HG02759 (cell line): ENCODE measurements around the gene CES1.
"Not testable (repeated sequence)": the region's sequence is repeated elsewhere in the genome, so short reads cannot be mapped to it uniquely, and the experiment has no call there.

Experiments
- ATAC-seq: cut with Tn5 transposase; IDR thresholded peaks from one replicate; pipeline ENCODE4 v1.9.1; 2021; ENCODE audit warnings: mild to moderate bottlenecking, moderate library complexity; ENCODE audit not compliant: unreplicated experiment

Gene CES1

DNA sequence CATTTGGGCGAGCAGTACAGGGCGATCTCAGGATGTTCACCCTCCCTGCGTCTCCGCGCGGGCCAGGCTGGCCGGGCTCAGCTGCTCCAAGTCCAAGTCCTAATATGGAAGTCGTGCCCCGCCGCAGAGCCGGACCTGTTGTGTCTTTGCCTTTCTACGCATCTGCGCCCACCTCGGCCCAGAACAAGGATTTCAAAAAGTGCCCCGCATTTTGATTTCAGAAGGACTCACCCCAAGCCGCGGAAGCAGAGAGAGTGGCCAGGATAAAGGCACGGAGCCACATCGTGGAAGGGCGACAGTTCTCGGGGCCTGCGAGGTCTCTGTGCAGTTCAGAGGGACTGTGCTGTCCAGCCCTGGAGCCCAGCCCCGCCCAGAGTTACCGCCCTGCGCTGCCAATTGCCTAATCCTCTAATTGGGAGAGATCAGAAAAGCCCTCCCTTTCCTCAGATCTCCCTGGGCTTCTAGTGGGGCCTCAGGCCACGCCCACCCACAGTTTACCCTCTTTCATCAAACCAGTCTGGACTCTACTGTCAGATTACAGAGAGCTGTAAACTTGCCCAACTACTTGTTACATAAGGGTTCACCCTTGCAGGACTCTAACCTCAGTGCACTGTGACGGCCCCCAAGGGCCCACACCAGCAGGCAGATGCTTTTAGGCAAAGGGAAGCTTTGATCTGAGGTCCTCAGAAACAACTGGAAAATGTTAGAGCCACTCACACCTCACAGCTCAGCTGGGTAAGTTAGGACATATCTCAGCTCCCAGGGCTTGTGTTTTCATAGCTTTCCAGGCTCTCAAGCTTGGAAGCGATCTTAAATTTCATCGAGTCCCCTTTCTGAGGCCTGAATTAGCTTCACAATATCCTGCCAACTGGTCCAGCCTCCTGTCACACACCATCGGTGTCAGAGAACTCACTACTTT lies at the start of gene CES1:
Gene CES1 (minus strand): TSS at position 324 of the 919 bp plus-strand sequence. CDS start 41 bp downstream, at position 283.
- ATAC-seq: no peak

DNA sequence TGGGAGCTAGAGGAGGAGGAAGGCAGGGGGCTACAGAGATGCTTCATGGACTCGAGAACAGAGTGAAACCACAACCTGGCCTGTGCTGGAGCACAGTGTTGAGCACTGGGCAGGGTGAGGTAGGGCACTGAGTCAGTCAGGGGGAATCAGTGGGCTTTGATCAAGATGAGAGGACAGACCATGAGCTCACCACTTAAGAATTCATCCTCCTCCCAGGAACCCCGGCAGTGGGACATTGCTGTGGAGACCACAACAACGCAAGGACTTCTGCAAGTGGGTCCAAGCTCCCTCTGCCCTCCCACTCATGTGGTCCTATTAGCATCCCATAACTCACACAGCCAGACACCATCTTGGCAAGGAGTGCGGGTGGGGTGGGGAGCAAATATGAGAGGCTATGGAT lies 44.0 kb upstream of the CES1 start:
- ATAC-seq: no peak

DNA sequence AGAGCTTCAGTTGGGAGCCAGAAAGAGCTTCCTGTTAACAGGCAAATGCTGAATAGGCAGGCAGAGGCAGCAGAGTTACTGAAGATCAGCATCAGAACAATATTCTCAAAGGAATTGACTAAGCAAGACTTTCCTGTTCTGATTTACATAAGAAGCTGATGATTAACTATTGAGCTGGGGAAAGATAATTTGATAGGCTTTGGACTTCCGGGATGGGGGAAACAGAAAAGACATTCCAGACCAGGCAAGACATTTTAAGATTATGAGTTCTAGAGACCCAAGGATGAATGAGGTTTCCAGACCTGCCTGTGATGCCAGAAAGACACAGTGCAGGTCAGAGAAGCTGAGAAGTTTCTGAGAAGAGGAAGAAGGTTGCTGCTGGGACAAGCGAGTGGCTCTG lies 42.4 kb upstream of the CES1 start, which contains the start of gene CES5A:
Gene CES5A (minus strand): TSS at position 101 of the 400 bp plus-strand sequence. CDS start 152 bp downstream, outside the sequence.
- ATAC-seq: no peak

DNA sequence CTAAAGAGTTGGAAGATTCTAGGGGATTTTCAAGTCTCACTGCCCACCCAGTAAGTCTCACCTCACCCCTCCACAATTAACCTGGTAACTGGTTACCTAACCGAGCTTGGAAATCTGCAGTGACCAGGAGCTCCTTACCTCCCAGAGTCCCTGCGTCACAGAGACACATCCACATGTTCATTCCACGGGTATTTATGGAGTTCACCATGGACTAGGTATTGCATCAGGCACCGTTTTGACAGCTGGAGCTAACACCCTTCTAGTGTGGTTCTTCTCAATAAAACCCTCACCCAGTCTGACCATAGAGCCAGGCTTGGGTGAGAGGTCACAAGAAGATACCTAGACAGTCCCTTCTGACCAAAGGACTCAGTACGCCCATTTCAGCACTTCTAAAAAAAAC lies 40.2 kb upstream of the CES1 start:
- ATAC-seq: no peak

DNA sequence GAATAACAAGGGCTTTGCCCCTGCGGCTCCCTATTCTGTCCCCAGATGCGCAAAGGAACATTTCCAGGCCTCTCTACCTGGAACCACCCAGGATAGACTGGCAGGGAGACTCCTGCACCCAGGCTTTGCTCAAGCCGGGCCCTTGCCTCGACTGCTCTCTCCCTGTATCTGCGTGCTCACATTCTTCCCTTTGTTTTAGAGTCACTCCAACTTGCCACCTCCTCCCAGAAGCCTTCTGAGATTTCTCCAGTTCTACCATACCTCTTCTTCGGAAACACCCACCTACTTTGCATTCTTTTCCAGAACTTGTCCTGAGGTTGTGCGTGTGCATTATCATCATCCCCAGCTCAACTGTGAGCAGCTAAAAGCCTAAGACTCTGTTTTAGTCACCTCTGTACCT lies 39.2 kb upstream of the CES1 start:
- ATAC-seq: no peak

DNA sequence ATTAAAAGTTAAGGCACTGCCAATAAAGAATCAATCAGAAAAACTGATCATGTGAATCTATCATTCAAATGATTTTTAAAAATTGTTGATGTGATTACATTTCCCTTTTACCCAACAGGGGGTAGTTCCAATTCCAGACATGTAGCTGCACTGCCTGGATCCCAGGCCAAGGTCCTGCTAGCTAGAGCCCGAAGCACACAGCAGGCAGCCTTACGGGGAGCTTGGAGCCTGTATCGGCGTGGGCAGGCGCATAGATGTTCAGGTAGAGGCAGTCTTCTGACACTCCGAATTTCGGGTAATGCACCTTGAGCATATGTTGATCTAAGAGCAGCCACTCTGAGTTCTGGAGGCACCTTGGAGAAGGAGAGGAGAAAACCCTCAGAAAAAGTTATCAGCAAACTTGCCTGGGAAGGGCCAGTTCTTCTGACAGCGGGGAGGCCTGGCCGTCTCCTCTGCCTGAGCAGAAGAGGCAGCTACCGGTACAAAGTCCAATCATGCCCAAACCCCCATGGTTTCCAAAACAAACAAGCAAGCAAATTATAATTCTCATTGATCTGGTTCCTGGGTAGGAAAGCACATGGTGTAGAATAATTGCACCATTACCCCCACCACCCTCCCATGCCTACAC lies 38.6 kb upstream of the CES1 start:
- no peak for ATAC-seq

DNA sequence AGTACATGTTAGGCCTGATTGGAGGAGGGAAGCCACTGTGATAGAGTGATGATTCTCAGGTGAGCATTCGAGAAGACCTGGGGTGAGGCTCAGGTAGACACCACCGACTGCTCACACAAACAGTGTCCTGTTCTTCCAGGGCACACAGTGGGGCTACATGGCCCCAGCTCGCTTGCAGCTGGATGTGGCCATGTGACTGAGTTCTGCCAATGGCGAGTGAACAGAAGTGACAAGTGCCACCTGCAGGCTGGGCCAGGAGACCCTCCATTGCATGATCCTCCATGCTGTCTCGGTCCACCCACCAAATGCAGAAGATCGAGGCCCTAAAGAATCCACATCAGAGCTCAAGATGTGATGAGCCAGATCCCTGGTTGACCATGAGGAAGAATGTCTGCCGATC lies 36.1 kb upstream of the CES1 start:
- ATAC-seq: no peak

DNA sequence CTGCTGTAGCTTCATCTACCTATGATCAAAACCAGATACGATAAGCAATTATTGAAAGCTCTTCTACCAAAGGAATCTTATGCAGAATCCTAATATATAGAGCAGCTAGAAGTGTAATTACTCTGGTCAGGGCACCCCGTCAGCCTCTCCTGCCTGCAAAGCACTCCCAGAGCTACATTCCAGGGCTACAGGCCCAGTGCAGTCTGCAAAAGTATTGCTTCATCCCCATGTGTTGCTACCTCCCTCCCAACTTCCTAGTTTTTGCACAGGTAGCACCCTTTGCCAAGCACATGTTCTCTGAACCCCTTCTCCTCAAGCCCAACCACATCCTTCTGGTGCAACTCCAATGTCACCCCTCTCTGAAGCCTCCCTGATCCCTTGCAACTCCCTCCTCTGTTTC lies 35.2 kb upstream of the CES1 start:
- no peak for ATAC-seq

DNA sequence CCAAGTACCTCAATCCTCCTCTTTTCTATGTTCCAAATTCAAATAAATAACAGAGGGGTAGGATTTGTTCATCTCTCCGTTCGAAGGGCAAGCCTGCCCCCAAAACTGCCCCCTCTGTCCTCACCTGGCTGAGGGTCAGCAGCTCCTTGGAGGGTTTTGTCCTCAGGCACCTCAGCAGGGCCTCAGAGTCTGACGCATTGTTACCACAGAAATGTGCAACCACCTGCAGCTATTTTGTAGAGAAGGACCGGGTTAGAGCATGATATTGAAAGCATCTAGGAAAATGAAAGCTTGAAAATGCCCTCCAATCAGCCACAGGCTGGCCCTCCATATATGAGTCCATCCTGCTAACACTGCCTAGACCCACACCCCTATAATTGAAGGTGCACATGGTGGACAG lies 28.4 kb upstream of the CES1 start:
- no peak for ATAC-seq

DNA sequence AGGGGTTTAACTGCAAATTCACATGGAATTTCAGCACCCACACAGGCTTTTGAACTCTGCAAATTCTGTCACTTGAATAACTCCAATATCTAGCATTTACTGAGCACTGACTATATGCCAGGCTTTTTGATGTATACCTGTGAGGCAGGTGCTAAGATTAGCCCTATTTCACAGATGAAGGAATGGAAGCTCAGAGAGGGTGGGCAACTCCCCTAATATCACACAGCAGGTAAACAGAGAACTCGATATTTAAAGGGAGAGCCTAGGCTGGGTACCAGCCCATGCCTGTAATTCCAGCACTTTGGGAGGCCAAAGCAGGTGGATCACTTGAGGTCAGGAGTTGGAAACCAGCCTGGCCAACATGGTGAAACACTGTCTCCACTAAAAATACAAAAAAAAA lies 24.8 kb upstream of the CES1 start:
- not testable (repeated sequence) for ATAC-seq

DNA sequence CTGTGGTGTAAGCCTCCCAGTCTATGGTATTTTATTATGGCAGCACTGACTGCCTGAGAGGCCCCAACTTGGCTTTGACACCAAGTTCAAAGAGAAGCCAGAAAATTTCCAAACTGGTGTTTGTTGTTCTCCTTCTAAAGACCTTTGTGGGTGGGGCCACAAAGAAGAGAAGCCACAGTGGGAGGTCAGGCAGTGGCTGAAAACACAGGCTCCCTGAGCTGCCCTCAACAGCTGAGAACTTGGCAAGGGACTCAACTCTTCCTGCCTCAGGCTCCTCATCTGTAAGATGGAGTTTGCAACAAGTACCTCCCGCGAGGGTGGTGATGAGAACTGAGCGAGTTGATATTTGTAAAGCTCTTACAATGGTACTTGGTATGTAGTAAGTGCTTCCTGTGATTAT lies 24.1 kb upstream of the CES1 start:
- ATAC-seq: no peak

DNA sequence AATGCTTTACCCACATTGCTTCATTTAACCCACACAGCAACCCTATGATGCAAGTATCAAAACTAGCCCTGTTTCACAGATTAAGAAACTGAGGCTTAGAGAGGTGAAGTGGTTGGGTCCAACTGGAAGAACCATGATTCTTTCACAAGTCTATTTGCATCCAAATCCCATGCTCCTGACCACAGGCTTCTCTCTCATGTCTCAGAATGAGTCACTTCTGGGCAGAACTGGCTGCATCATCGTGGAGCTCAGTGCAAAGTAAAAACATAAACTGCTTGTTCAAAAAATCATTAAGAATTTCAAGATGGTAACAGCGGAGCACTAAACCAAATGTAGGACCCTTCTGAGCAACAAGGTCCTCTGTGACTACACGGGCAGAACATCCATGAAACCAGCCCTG lies 20.2 kb upstream of the CES1 start:
- ATAC-seq: no peak

DNA sequence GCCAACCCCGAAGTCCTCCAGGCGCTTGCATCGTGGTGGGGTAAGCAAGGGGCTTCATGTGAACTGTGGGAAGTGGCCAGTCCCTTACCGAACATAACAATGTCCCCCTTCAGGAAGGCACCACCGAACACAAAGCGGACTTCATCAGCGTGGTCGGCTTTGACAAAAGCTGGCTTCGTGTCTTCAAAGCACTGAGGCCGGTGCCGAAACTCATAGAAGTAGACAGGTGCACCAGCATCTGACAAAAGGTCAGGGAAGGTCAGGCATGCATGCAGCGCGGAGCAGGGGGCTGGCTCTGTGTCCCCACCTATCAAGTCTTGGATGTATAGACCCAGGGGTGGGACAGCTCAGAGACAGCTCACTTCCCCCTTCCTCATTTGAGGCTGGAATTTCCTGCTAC lies 16.6 kb upstream of the CES1 start:
- no peak for ATAC-seq

DNA sequence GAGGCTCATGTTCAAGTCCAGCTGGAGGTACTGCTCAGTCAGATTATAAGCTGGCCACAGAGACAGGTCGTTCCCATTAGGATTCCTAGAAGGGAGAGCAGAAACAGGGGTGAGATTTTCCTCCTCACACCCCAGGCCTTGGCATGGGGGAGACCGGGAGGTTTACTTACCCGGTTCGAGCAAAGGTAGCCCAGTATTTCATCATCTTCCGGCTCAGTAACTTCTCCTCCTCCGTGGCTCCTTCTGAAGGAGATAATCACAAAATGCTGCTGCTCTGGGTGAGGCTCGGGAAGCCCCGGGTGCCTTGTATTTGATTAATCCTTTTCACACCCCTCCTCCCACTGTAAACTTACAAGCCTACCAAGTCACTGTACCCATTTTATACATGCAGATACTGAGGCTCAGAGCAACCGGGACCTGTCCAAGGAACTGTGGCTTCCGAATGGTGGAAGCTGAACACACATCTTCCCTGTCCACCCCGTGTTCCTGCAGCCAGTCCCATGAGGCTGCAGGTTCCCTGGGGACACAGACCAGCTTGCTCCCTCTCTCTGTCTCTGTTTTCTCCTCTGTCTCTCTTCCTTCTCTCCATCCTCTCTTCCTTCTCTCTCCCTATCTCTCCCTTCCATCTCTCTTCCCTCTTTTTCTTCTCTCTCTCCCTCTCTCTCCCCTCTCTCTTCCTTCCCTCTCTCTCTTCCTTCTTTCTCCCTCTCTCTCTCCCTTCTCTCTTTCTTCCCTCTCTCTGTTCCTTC lies 13.9 kb upstream of the CES1 start:
- ATAC-seq: no peak

DNA sequence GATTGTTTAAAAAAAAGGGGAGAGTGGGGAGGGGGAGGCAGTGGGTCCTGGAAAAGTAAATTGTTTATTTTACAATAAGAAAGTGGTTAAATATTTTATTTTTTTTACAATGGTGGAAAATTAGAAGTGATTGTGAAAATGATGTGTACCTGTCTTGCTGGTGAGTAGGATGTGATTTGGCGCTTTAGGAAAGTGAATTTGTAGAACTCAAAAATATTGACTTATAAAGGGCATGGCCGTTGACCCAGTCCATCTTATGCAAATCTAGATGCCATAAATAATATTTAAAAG lies 10.2 kb upstream of the CES1 start:
- ATAC-seq: no peak

DNA sequence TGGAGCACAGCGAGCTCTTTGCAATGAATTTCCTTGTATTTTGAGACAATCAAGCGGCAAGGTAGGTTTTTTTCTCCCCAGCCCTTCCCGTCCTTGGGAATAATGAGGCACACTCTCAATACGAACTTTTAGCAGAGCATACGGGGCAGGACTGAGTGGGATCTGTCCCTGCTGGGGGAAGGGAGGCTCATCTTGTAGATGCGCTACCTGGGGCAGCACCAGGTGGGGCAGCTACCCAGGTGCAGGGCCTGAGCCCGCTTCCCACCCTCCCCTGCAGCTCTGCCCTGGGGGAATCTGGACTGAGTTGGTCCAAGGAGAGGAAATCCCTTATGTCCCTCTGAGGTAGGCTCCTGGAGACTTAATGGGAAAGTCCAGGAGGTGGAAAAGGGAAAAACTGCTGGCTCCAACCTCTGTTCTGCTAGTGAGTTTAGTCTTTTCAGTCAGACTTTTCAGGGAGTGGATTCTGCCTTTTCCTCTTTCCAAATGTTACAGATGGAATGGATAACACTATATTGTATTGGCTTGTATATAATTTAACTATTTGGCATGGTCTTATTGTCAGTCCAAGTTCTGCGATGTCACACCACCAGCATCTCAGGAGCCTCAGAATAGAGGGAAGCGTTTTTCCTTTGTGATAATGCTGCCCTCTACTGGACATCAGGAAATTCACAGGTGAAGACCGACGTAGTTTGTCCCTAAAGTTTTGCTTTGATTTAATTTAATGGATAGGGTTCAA lies 9.6 kb upstream of the CES1 start:
- no peak for ATAC-seq

DNA sequence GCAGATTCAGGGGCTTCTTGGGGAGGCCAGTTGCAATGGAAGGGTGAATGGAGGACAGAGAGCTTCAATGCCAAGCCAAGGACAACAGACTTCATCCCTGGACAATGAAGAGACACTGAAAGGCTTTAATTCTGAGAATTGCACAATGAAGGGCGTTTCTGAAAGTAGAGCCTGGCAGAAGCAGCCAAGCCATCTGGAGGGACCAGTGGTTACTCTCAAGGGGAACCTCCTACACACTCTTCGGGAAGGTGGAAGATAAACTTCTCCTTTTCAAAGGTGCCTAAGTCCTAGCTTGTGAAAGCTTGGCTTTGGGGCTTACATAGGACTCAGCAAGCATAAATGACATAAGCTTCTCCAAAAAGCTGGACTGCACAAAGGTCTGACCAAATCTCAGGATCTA lies 6.2 kb upstream of the CES1 start:
- no peak for ATAC-seq

DNA sequence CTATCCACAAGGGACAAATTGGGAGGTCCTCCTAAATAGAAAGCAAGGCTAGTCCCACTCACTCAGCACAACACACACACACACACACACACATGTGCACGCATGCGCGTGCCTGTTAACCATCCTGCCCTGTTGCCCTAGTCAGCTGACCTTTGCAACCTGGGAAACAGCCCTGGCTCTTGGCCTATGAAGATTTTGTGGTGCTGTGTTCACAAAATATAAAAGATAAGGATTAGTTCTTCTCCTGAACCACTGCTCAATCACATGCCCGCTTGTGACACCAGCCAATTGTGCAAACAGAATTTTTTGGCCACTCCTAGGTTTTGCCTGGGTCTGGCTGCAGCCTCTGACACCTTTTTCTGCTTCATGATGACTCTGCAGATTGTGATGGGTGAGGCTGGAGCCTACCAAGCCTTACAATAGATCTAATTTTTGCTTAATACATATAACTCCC lies 3.3 kb upstream of the CES1 start:
- ATAC-seq: no peak

DNA sequence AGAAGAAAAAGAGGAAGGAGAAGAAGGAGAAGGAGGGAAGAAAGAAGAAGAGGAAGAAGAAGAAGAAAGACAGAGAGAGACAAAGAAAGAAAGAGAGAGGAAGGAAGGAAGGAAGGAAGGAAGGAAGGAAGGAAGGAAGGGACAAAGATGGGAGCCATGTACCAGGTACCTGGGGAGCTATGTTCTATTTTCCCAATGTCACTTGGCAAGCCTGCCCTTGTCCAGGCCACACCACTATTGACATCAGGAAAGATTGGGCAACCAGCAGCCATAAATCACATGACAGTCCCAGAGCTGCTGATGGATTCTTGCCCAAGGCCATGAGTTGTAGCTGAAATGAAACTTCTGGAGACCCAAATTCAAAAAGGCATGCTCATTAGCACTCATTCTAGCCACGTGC lies 2.7 kb upstream of the CES1 start:
- no peak for ATAC-seq

DNA sequence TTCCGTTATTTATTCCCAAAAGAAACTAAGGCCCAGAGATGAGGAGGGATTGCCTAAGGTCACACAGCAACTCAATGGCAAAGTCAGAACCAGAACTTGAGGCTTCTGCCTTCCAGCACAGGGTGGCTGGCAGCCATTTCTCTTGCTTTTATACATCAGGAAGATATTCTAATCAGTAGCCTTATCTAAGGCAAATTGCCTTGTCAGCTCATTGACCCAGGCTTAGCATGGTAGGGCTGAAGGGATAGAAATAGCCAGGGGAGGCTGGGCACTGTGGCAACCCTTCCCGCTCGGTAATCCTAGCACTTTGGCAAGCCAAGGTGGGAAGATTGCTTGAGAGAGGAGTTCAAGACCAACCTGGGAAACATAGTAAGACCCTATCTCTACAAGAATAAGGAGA lies 2.3 kb upstream of the CES1 start:
- not testable (repeated sequence) for ATAC-seq

DNA sequence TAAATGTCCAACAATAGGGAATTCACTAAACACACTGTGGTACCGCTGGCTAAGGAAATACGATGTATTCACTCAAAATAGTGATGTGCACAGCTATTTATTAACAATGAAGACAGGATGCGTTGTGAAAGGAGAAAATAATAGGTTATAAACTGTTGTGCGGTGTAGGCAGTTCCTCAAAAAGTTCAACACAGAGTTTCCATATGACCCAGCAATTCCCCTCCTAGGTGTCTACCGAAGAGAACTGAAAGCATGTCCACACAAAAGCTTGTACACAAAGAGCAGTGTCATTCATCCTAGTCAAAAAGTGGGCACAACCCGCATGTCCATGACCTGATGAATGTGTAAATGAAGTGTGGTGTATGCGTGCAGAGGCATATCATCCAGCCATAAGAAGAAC lies 1.2 kb upstream of the CES1 start:
- peak; percentile 93 for ATAC-seq
